CD14-positive monocyte (primary cell): Measurements from ENCODE around the gene STRN3. TPM values are rescaled to one million over a fixed set of nuclear protein-coding genes. Genes with fewer than 3 reads are reported as not detected.
A peak's percentile ranks its signal among the peaks of the same experiment; 100 is the strongest.

Source experiments
- DNase-seq, 3 donors: peaks; one replicate each; pipeline ENCODE4 v3.0.0-alpha.2; 2011 to 2022
- H2AFZ ChIP-seq: 2 replicates; pipeline ENCODE4 v1.6.0; 2012; ENCODE audit warnings: mild to moderate bottlenecking, low read depth, low read length, inconsistent platforms; ENCODE audit not compliant: insufficient read depth, poor library complexity, severe bottlenecking
- H3K27ac ChIP-seq, 2 donors: 1 replicate in 1 of 2; 2 replicates in 1 of 2; pipeline ENCODE4 v1.5.1; 2012 to 2013; ENCODE audit warnings: low read length in 2 of 2, control low read depth in 1 of 2, inconsistent platforms in 1 of 2, low read depth in 1 of 2, mild to moderate bottlenecking in 1 of 2
- H3K27me3 ChIP-seq, 2 donors: one replicate each; pipeline versions ENCODE4 v1.6.0 to v1.6.1; 2011 to 2013; ENCODE audit warnings: low read length in 2 of 2; ENCODE audit not compliant: control insufficient read depth in 2 of 2, insufficient read depth in 2 of 2
- H3K36me3 ChIP-seq, 2 donors: replicated peaks in 1 of 2; 1 replicate in 1 of 2; 2 replicates in 1 of 2; pipeline versions ENCODE4 v1.5.1 to v1.6.1; 2012 to 2013; ENCODE audit warnings: low read length in 2 of 2, control low read depth in 1 of 2, inconsistent platforms in 1 of 2, mild to moderate bottlenecking in 1 of 2; ENCODE audit not compliant: insufficient read depth in 2 of 2, control insufficient read depth in 1 of 2
- H3K4me1 ChIP-seq, 2 donors: 1 replicate in 1 of 2; 2 replicates in 1 of 2; pipeline versions ENCODE4 v1.5.1 to v1.6.1; 2012 to 2013; ENCODE audit warnings: low read length in 2 of 2, control low read depth in 1 of 2, inconsistent platforms in 1 of 2, mild to moderate bottlenecking in 1 of 2, moderate library complexity in 1 of 2; ENCODE audit not compliant: insufficient read depth in 2 of 2, control insufficient read depth in 1 of 2
- H3K4me2 ChIP-seq: replicated peaks from 2 replicates; pipeline ENCODE3; 2012; ENCODE audit warnings: low read length, moderate library complexity, mild to moderate bottlenecking; ENCODE audit not compliant: poor library complexity, severe bottlenecking; ENCODE audit errors: extremely low read depth
- H3K4me3 ChIP-seq, 3 experiments: fragments of 200-600 bp in 1 of 3; sonication (generic) in 1 of 3; replicated peaks in 1 of 3; 1 replicate in 2 of 3; 2 replicates in 1 of 3; pipeline ENCODE4 v1.5.1; 2011 to 2013; ENCODE audit warnings: low read length in 3 of 3, mild to moderate bottlenecking in 3 of 3, control low read depth in 2 of 3, low read depth in 2 of 3, inconsistent platforms in 1 of 3, moderate library complexity in 1 of 3
- H3K79me2 ChIP-seq: 2 replicates; pipeline ENCODE4 v1.6.0; 2012; ENCODE audit warnings: mild to moderate bottlenecking, control low read depth, inconsistent platforms, low read length, moderate library complexity; ENCODE audit not compliant: insufficient read depth
- H3K9ac ChIP-seq: 2 replicates; pipeline ENCODE4 v1.6.0; 2017; ENCODE audit warnings: low read length, mild to moderate bottlenecking; ENCODE audit not compliant: insufficient read depth, poor library complexity, severe bottlenecking
- H3K9me3 ChIP-seq, 2 donors: replicated peaks in 1 of 2; 1 replicate in 1 of 2; 2 replicates in 1 of 2; pipeline versions ENCODE4 v1.5.1 to v1.6.1; 2012 to 2013; ENCODE audit warnings: low read length in 2 of 2, control low read depth in 1 of 2; ENCODE audit not compliant: control insufficient read depth in 1 of 2, insufficient read depth in 1 of 2
- H4K20me1 ChIP-seq: 2 replicates; pipeline ENCODE4 v1.6.0; 2012; ENCODE audit warnings: mild to moderate bottlenecking, low read length, control low read depth, moderate library complexity; ENCODE audit not compliant: insufficient read depth
- H3K27ac Mint-ChIP-seq, 7 donors: one replicate each; pipeline ENCODE4 v1.8.0; 2020; ENCODE audit warnings: mild to moderate bottlenecking in 7 of 7, mixed read lengths in 7 of 7, moderate library complexity in 6 of 7, inconsistent platforms in 2 of 7
- H3K27me3 Mint-ChIP-seq, 3 donors: one replicate each; pipeline ENCODE4 v1.8.0; 2021 to 2022; ENCODE audit warnings: low read depth in 3 of 3, mild to moderate bottlenecking in 3 of 3, mixed read lengths in 3 of 3, moderate library complexity in 3 of 3, inconsistent platforms in 1 of 3
- H3K36me3 Mint-ChIP-seq, 2 donors: one replicate each; pipeline ENCODE4 v1.8.0; 2020; ENCODE audit warnings: mixed read lengths in 2 of 2, inconsistent platforms in 1 of 2, mild to moderate bottlenecking in 1 of 2
- H3K4me1 Mint-ChIP-seq: one replicate; pipeline ENCODE4 v1.8.0; 2020; ENCODE audit warnings: mild to moderate bottlenecking, mixed read lengths
- H3K4me3 Mint-ChIP-seq, 2 donors: one replicate each; pipeline ENCODE4 v1.8.0; 2020; ENCODE audit warnings: mild to moderate bottlenecking in 2 of 2, mixed read lengths in 2 of 2, moderate library complexity in 1 of 2
- H3K9me3 Mint-ChIP-seq, 7 donors: one replicate each; pipeline ENCODE4 v1.8.0; 2020 to 2022; ENCODE audit warnings: mixed read lengths in 7 of 7, mild to moderate bottlenecking in 6 of 7, moderate library complexity in 6 of 7, inconsistent platforms in 2 of 7
- CTCF ChIP-seq: fragments of 200-600 bp; IDR thresholded peaks from one replicate; pipeline ENCODE4 v1.8.0; 2022; ENCODE audit warnings: antibody characterized with exemption, mild to moderate bottlenecking
- WGBS: methylation state at CpG from one replicate; pipeline ENCODE4 v1.1.5; 2013; ENCODE audit warnings: missing lambda C conversion rate; ENCODE audit not compliant: insufficient coverage; 5-methylcytosine and 5-hydroxymethylcytosine counted together
- intact Hi-C, 2 donors: fragments of 100-400 bp; cut with micrococcal nuclease; formaldehyde crosslinking; loops; one replicate each; pipeline versions ENCODE4 v1.15.0 to v1.15.1; 2023
- polyA plus RNA-seq, 3 donors: library from polyadenylated mRNA; depleted of rRNA in 1 of 3; unstranded in 2 of 3; stranded (reverse) in 1 of 3; fragments of 300-500 nt in 2 of 3; fragments of >200 nt in 1 of 3; fragmentation: Illumina TruSeq in 2 of 3; gene quantifications; 1 replicate in 2 of 3; 2 replicates in 1 of 3; pipeline ENCODE4 v1.2.3, GENCODE V29; 2012 to 2021

Gene STRN3
- polyA plus RNA-seq, 3 donors: 1.0 to 12.0 (median 3.8) TPM

- Mint-ChIP-seq H3K9me3 (peaks cover 0 to 6% (median 0%) of the 10 kb centered on the region in 7 donors), H3K27me3 (peaks cover 36 to 46% (median 41%) of the 10 kb centered on the region in 3 donors), H3K4me3 (peak overlapping the region; percentile 87 to 96), H3K27ac (no peak overlapping the region), H3K4me1 (peaks cover 19% of the 10 kb centered on the region), H3K36me3 (peaks cover 6 to 9% of the 10 kb centered on the region in 2 donors)
- peaks cover 16 to 24% of the 10 kb centered on the region in 2 donors for H3K4me1 ChIP-seq
- no peak overlapping the region for H3K27ac ChIP-seq
- H3K27me3 ChIP-seq: peaks cover 24 to 47% of the 10 kb centered on the region in 2 donors
- DNase-seq: no peak
- no peaks in the 10 kb centered on the region for H4K20me1 ChIP-seq
- no peaks in the 10 kb centered on the region for H3K79me2 ChIP-seq
- no peaks in the 10 kb centered on the region for H3K36me3 ChIP-seq
- WGBS: 100% methylated on average over 1 of the region's 9 CpGs
- peak overlapping the region; percentile 87 for H2AFZ ChIP-seq
- TF ChIP-seq CTCF: no peak
- H3K4me3 ChIP-seq: no peak overlapping the region
- intact Hi-C loops: no loop called here
- no peak overlapping the region for H3K4me2 ChIP-seq
- H3K9me3 ChIP-seq: no peaks in the 10 kb centered on the region
- H3K9ac ChIP-seq: no peak overlapping the region
These were observed 150.5 kb downstream of the STRN3 start for GRCh38 chr14:30875788-30876053.

GRCh38 chr14:30874999-30875787 lies 151.0 kb downstream of the STRN3 start:
- Mint-ChIP-seq H3K27me3 (peaks cover 41 to 48% (median 41%) of the 10 kb centered on the region in 3 donors), H3K4me3 (peak overlapping the region; percentile 87 to 96), H3K36me3 (peaks cover 6 to 9% of the 10 kb centered on the region in 2 donors), H3K4me1 (peaks cover 19% of the 10 kb centered on the region), H3K9me3 (peaks cover 0 to 6% (median 0%) of the 10 kb centered on the region in 7 donors), H3K27ac (no peak overlapping the region)
- H3K36me3 ChIP-seq: no peaks in the 10 kb centered on the region
- no peak for TF ChIP-seq CTCF
- H3K9ac ChIP-seq: peak overlapping the region; percentile 59
- no peaks in the 10 kb centered on the region for H3K9me3 ChIP-seq
- no peak for DNase-seq
- peak overlapping the region; percentile 57 to 80 (median 61) for H3K4me3 ChIP-seq
- H3K27ac ChIP-seq: no peak overlapping the region
- H4K20me1 ChIP-seq: no peaks in the 10 kb centered on the region
- H2AFZ ChIP-seq: peak overlapping the region; percentile 87
- H3K4me2 ChIP-seq: peak overlapping the region; percentile 90
- 5% methylated on average over 32 of the region's 48 CpGs for WGBS
- no peaks in the 10 kb centered on the region for H3K79me2 ChIP-seq
- peaks cover 24 to 47% of the 10 kb centered on the region in 2 donors for H3K27me3 ChIP-seq
- H3K4me1 ChIP-seq: peaks cover 16 to 24% of the 10 kb centered on the region in 2 donors
- intact Hi-C loops: no loop called here
